Activated B cell treated with CpG ODN at 0.5 μM for 24 hours (primary cell): ENCODE data around the gene CFAP61. TPM values are rescaled to one million over a fixed set of nuclear protein-coding genes. Genes with fewer than 3 reads are reported as not detected.
"Not testable (repeated sequence)": the region's sequence is repeated elsewhere in the genome, so short reads cannot be mapped to it uniquely, and the experiment has no call there.

ENCODE experiments used
- ATAC-seq: fragments of 200-7000 bp; cut with Tn5 transposase; one replicate; pipeline ENCODE4 v1.10.0; 2021; ENCODE audit warnings: low read depth, mild to moderate bottlenecking, moderate library complexity
- CTCF ChIA-PET: fragments of 350-600 bp; sonication (Branson Sonifier 250); formaldehyde crosslinking; loops from one replicate; lab custom pipeline; 2021; ENCODE audit warnings: antibody characterized with exemption; lab: Charles Lee
- POLR2A ChIA-PET: fragments of 350-600 bp; sonication (Branson Sonifier 250); formaldehyde crosslinking; loops from one replicate; lab custom pipeline; 2021; ENCODE audit warnings: antibody characterized with exemption; lab: Charles Lee
- DNase-seq: peaks from one replicate; pipeline ENCODE4 v3.0.0; 2022
- H3K27ac Mint-ChIP-seq: one replicate; pipeline ENCODE4 v1.8.0; 2020; ENCODE audit warnings: mixed read lengths
- H3K27me3 Mint-ChIP-seq: one replicate; pipeline ENCODE4 v1.8.0; 2021; ENCODE audit warnings: mixed read lengths
- H3K36me3 Mint-ChIP-seq: one replicate; pipeline ENCODE4 v1.8.0; 2021; ENCODE audit warnings: low read depth, mixed read lengths
- H3K4me1 Mint-ChIP-seq: one replicate; pipeline ENCODE4 v1.8.0; 2021; ENCODE audit warnings: mixed read lengths
- H3K4me3 Mint-ChIP-seq: one replicate; pipeline ENCODE4 v1.8.0; 2020; ENCODE audit warnings: mild to moderate bottlenecking, mixed read lengths
- H3K9me3 Mint-ChIP-seq: one replicate; pipeline ENCODE4 v1.8.0; 2020; ENCODE audit warnings: mixed read lengths
- intact Hi-C: fragments of 100-400 bp; cut with micrococcal nuclease; formaldehyde crosslinking; loops from one replicate; pipeline ENCODE4 v1.15.1; 2024
- total RNA-seq: library from RNA; stranded (reverse); gene quantifications from 2 replicates; pipeline ENCODE4 v1.2.3, GENCODE V29; 2022
- TF ChIP-seq, protein P1 (sequence below): fragments of 200-600 bp; IDR thresholded peaks from one replicate; pipeline ENCODE4 v1.8.0; 2022; ENCODE audit warnings: antibody characterized with exemption, mild to moderate bottlenecking

Gene CFAP61
- total RNA-seq, 1 donor from 2014 or later = not detected

DNA sequence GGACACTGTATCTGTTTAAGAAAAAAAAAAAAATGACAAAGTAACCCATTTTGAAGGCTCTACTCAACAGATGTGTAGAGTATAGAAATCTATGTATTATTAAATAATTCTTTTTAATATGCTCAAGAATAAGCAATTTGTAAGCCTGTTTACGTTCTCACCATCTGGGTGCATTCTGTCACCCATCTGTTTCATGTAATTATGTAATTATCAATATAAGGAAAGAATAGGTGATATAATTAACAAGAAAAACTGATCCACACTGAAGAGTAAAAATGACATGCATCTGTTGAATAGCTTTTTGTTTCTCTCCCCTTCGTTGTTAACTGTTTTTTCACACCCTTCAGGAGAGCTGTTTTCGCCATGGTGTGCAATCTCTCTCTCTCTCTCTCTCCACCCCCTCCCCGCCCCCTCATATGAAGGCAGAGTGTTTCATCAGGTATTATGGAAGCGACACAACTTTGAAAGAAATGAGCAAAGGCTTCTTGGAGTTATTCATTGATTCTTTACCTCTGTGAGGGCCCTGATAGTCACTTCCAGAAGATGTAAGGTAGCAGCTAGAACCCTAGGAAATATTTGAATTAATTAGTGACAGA, 161.3 kb downstream of the CFAP61 start:
- TF ChIP-seq, protein P1, sequence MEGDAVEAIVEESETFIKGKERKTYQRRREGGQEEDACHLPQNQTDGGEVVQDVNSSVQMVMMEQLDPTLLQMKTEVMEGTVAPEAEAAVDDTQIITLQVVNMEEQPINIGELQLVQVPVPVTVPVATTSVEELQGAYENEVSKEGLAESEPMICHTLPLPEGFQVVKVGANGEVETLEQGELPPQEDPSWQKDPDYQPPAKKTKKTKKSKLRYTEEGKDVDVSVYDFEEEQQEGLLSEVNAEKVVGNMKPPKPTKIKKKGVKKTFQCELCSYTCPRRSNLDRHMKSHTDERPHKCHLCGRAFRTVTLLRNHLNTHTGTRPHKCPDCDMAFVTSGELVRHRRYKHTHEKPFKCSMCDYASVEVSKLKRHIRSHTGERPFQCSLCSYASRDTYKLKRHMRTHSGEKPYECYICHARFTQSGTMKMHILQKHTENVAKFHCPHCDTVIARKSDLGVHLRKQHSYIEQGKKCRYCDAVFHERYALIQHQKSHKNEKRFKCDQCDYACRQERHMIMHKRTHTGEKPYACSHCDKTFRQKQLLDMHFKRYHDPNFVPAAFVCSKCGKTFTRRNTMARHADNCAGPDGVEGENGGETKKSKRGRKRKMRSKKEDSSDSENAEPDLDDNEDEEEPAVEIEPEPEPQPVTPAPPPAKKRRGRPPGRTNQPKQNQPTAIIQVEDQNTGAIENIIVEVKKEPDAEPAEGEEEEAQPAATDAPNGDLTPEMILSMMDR = no peak
- ATAC-seq = no peak
- peaks cover 6% of the 10 kb centered on the region for H3K9me3 Mint-ChIP-seq
- POLR2A ChIA-PET = no interaction called here
- no peaks in the 10 kb centered on the region for H3K4me1 Mint-ChIP-seq
- H3K36me3 Mint-ChIP-seq = no peaks in the 10 kb centered on the region
- intact Hi-C loops = no loop called here
- no peak overlapping the region for H3K27ac Mint-ChIP-seq
- no peaks in the 10 kb centered on the region for H3K27me3 Mint-ChIP-seq
- DNase-seq = no peak
- no peak overlapping the region for H3K4me3 Mint-ChIP-seq
- CTCF ChIA-PET = interaction anchor here (1.0 kb wide), 1 partner anchor 24 kb away, joined by 3 read pairs; no protein-coding TSS in a partner anchor

GRCh38 chr20:20214757-20215275, 162.5 kb downstream of the CFAP61 start:
- Mint-ChIP-seq H3K27me3 (no peaks in the 10 kb centered on the region), H3K27ac (no peak overlapping the region), H3K4me1 (no peaks in the 10 kb centered on the region), H3K9me3 (peaks cover 13% of the 10 kb centered on the region), H3K36me3 (no peaks in the 10 kb centered on the region), H3K4me3 (no peak overlapping the region)
- ATAC-seq (no peak), DNase-seq (no peak)
- ChIA-PET POLR2A (no interaction called here), CTCF (no interaction called here)
- intact Hi-C loops = no loop called here
- TF ChIP-seq, protein P1 = no peak

- Mint-ChIP-seq H3K36me3 (no peaks in the 10 kb centered on the region), H3K9me3 (peaks cover 13% of the 10 kb centered on the region), H3K4me1 (no peaks in the 10 kb centered on the region), H3K27me3 (peaks cover 2% of the 10 kb centered on the region), H3K27ac (no peak overlapping the region), H3K4me3 (no peak overlapping the region)
- TF ChIP-seq, protein P1 = no peak
- no peak for DNase-seq
- no peak for ATAC-seq
- CTCF ChIA-PET = no interaction called here
- intact Hi-C loops = no loop called here
- POLR2A ChIA-PET = no interaction called here
Measured at GRCh38 chr20:20215976-20216727, 163.8 kb downstream of the CFAP61 start.

GRCh38 chr20:20216941-20217340, 164.6 kb downstream of the CFAP61 start:
- Mint-ChIP-seq H3K27me3 (peaks cover 2% of the 10 kb centered on the region), H3K36me3 (no peaks in the 10 kb centered on the region), H3K27ac (no peak overlapping the region), H3K4me3 (no peak overlapping the region), H3K9me3 (peaks cover 13% of the 10 kb centered on the region), H3K4me1 (no peaks in the 10 kb centered on the region)
- TF ChIP-seq, protein P1 = no peak
- ATAC-seq = no peak
- POLR2A ChIA-PET = no interaction called here
- CTCF ChIA-PET = no interaction called here
- intact Hi-C loops = no loop called here
- no peak for DNase-seq

DNA sequence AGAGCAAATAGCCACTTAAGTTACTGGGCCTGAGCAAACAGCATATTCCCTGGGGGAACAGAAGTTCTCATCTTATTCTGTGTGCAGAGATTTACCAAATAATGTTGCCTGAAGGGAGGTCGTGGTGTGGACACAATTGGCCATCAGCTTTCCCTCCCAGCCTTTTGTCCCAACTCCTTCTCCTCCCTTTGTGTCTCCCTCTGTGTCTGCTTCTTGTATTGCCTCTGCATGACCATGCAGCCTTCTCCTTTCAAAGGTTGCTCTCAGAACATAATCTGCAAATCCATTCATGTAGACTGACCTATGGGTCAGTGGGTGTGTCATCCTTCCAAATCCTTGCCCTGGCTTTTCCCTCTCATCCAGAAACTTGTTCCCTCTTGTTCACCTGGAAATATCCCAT, 165.3 kb downstream of the CFAP61 start:
- intact Hi-C loops = no loop called here
- peaks cover 13% of the 10 kb centered on the region for H3K9me3 Mint-ChIP-seq
- H3K4me1 Mint-ChIP-seq = no peaks in the 10 kb centered on the region
- no peak for ATAC-seq
- CTCF ChIA-PET = no interaction called here
- TF ChIP-seq, protein P1 = no peak
- H3K27ac Mint-ChIP-seq = no peak overlapping the region
- POLR2A ChIA-PET = no interaction called here
- H3K27me3 Mint-ChIP-seq = peaks cover 2% of the 10 kb centered on the region
- H3K36me3 Mint-ChIP-seq = no peaks in the 10 kb centered on the region
- no peak overlapping the region for H3K4me3 Mint-ChIP-seq
- DNase-seq = no peak

- intact Hi-C loops, H3K4me1 Mint-ChIP-seq, H3K27me3 Mint-ChIP-seq, ATAC-seq, POLR2A ChIA-PET, DNase-seq, H3K27ac Mint-ChIP-seq, H3K4me3 Mint-ChIP-seq, H3K36me3 Mint-ChIP-seq, CTCF ChIA-PET: not testable (repeated sequence)
- H3K9me3 Mint-ChIP-seq = peaks cover 13% of the 10 kb centered on the region
Measured at GRCh38 chr20:20218106-20218505, 165.8 kb downstream of the CFAP61 start.
